ENCODE data around the gene INAFM1.

Gene INAFM1

DNA sequence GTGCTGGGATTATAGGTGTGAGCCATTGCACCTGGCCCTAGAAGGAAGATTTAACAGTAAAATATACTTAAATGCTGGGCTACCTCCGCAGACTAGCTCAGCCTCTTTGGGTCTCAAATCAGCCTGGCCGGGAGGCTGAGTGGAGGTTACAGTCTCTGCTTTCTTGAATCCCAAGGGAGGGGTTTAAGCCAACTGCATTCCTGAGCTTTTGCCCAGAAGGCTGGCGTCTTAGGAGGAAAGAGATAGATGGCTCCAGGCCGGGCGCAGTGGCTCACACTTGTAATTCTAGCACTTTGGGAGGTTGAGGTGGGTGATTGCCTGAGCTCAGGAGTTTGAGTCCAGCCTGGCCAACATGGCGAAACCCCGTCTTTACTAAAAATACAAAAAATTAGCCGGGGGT lies 34.4 kb downstream of the INAFM1 start:
- in situ Hi-C loops (cut with HindIII; ENCODE audit: low sequenced_read_pairs): no loop called here

DNA sequence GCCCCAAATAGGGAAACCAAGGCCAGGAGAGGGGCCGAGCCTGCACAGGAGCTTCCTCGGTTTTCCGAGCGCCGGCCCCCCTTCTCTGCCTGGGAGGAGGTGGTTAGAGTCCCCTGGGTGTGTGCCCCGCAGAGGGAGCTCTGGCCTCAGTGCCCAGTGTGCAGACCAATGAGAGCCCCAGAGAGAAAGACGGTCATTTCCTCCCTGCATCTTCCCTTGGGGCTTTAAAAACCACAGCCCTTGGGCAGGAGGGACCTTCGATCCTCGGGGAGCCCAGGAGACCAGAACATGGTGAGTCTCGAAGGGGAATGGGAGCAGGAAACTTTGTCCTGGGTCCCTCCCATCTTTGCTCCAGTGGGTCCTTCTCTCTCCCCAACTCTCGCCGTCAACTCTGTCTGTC lies 34.9 kb downstream of the INAFM1 start, which contains the start of gene C5AR1:
Gene C5AR1, plus strand, starts transcription at position 254 of the 400 bp plus-strand sequence. Its CDS starts 35 bp downstream, at position 289.
- in situ Hi-C loops (cut with HindIII; ENCODE audit: low sequenced_read_pairs): no loop called here

DNA sequence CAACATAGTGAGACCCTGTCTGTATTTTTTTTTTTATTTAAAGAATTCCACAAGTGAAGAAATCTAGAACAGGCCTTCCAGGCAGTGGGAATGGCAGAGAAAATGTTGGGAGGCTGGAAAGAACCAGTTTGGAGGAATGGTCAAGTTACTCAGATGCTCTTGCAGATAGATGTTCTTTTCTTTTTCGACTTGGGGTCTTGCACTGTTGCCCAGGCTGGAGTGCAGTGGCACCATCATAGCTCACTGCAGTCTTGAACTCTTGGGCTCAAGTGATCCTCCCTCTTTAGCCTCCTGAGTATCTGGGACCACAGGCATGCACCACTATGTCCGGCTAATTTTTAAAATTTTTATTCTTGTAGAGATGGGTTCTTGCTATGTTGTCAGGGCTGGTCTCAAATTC lies 35.6 kb downstream of the INAFM1 start:
- in situ Hi-C loops (cut with HindIII; ENCODE audit: low sequenced_read_pairs): no loop called here

DNA sequence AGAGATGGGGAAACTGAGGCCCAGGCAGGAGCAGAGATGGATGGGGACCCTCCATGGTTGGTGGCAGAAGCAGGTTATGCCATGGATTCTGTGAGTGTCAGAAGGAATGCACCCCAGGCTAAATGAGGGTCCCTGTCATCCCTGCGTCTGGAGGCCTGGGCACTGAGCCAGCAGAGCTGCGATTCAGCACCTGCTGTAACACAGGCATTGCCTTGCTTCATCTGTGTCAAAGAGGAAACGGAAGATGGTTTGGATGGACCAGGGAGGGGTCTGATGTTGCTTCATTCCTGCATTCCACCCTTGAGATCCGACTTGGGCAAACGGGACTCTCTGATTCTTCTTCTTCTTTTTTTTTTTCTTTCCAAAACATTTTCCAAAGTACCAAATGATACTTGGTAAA lies 36.1 kb downstream of the INAFM1 start:
- in situ Hi-C loops (cut with HindIII; ENCODE audit: low sequenced_read_pairs): no loop called here

DNA sequence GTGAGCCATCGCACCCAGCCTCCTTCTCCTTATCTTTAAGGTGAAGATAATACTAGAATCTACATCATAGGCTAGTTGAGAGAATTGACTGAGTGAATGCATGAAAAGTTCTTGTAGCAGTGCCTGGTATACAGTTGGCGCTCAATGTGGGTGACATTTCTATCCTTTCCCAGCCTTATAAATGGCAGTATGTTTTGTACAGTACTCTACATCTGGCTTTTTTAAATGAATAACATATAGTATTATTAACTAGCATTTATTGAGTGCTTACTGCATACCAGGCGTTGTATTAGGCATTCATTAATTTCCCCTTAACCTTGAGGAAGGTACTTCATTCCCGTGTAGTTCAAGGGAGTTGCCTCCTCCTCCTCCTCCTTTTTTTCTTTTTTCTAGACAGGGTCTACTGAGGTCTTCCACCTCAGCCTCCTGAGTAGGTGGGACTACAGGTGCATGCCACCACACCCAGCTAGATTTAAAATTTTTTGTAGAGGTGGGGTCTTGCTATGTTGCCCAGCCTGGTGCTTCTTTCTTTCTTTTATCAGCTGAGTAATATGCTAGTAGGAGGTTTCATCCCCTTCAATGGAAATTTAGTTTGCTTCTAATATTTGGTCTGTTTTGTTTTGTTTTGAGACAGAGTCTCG lies 37.8 kb downstream of the INAFM1 start:
- in situ Hi-C loops (cut with HindIII; ENCODE audit: low sequenced_read_pairs): no loop called here

DNA sequence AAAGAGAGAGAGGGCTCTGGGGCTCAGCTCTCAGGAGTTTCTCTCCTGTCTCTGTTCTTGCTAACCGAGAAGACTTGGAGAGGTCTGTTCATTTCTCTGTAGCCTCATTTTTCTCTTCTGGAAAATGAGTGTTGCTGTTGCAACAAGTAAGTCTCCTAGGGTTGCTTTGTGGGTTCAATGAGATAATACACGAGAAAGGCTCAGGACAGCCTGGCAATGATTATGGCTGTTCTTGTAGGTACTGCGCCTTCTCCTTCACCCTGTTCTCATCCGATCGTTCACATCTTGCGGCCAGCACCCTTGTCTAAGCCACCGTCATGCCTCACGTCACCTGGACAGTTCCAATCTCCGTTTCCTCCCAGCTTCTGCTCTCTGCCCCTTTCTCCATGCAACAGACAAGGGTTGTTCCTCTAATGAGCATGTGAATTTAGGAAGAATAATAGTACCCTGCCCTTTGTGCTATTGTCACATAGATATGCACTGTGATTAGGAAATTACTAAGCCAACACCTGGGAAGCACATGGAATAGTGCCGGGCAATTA lies 39.1 kb downstream of the INAFM1 start:
- in situ Hi-C loops (cut with HindIII; ENCODE audit: low sequenced_read_pairs): no loop called here

DNA sequence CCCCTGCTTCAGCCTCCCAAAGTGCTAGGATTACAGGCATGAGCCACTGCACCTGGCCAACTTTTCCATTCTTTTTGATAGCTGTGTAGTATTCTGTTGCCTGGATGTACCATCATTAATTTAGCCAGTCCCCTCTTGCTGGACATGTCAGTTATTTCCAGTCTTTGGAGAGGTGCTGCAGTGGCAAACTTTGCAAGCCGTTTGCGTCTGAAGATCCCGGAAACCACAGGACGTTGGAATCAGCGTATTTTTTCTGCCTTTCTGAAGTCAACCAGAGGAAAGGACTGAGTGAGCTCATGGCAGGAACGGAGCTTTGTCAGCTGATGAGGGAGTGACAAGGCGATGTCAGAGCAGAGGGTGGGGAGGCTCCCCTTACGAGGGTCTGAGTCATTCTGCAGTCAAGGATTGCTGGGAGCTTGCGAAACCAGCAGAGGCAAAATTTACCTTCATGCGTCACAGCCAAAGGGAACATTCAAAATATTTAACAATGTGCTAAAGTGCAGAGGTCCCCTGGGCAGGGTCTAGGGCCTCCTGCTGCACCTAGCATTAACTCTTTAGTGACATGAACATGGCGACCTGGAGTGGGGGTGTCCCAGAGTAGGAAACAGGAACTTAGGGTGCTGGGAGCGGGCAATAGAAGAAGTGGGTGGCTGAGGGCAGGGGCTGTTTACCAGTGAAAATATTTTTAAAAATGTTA lies 40.6 kb downstream of the INAFM1 start:
- in situ Hi-C loops (cut with HindIII; ENCODE audit: low sequenced_read_pairs): no loop called here

DNA sequence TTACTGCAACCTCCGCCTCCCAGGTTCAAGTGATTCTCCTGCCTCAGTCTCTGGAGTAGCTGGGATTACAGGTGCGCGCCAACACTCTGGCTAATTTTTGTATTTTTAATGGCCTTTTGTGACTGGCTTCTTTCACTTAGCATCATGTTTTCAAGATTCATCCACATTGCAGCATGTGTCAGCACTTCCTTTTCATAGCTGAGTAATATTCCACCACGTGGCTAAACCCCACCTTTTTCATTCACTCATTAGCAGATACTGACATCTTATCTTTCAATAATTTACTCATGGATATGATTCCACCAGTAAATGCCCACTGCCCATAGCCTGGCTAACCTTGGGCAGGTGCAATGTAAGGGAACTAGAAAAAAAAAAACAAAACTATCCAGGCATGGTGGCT lies 41.8 kb downstream of the INAFM1 start:
- in situ Hi-C loops (cut with HindIII; ENCODE audit: low sequenced_read_pairs): no loop called here

DNA sequence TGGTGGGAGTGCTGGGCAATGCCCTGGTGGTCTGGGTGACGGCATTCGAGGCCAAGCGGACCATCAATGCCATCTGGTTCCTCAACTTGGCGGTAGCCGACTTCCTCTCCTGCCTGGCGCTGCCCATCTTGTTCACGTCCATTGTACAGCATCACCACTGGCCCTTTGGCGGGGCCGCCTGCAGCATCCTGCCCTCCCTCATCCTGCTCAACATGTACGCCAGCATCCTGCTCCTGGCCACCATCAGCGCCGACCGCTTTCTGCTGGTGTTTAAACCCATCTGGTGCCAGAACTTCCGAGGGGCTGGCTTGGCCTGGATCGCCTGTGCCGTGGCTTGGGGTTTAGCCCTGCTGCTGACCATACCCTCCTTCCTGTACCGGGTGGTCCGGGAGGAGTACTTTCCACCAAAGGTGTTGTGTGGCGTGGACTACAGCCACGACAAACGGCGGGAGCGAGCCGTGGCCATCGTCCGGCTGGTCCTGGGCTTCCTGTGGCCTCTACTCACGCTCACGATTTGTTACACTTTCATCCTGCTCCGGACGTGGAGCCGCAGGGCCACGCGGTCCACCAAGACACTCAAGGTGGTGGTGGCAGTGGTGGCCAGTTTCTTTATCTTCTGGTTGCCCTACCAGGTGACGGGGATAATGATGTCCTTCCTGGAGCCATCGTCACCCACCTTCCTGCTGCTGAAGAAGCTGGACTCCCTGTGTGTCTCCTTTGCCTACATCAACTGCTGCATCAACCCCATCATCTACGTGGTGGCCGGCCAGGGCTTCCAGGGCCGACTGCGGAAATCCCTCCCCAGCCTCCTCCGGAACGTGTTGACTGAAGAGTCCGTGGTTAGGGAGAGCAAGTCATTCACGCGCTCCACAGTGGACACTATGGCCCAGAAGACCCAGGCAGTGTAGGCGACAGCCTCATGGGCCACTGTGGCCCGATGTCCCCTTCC lies 45.5 kb downstream of the INAFM1 start:
- in situ Hi-C loops (cut with HindIII; ENCODE audit: low sequenced_read_pairs): no loop called here

DNA sequence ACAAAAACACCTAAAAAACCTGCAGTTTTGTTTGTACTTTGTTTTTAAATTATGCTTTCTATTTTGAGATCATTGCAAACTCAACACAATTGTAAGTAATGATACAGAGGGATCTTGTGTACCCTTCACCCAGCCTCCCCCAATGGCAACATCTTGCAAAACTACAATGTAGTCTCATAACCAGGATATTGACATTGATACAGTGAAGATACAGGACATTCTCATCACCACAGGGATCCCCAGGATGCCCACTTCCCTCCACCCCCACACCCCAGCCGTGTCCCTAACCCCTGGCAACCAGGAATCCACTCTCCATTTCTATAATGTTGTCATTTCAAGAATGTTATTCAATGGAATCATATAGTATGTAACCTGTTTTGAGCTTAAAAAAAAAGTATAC lies 46.9 kb downstream of the INAFM1 start:
- in situ Hi-C loops (cut with HindIII; ENCODE audit: low sequenced_read_pairs): no loop called here

DNA sequence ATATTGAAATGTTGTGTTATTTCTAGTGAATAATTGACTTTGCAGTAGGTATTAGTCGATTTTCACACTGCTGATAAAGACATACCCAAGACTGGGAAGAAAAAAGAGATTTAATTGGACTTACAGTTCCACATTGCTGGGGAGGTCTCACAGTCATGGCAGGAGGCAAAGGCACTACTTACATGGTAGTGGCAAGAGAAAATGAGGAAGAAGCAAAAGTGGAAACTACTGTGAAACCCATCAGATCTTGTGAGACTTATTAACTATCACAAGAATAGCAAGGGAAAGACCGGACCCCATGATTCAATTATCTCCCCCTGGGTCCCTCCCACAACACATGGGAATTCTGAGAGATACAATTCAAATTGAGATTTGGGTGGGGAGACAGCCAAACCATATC lies 47.4 kb downstream of the INAFM1 start:
- in situ Hi-C loops (cut with HindIII; ENCODE audit: low sequenced_read_pairs): no loop called here

DNA sequence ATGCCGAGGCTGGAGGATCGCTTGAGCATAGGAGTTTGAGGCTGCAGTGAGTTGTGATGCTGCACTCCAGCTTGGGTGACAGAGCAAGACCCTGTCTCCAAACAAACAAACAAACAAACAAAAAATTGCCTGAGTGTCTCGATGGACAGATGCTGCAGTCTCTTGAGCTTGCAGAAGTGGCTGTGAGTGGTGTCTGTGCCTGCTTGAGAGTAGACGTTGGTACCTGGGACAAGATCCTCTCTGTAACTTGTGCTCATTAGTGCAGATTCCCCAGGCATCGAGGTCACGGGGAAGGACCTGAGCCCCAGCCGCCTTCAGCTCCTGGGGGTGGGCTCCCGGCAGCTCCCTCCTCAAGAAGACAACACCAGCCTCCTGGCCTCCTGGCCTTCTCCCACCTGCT lies 48.7 kb downstream of the INAFM1 start:
- in situ Hi-C loops (cut with HindIII; ENCODE audit: low sequenced_read_pairs): no loop called here

DNA sequence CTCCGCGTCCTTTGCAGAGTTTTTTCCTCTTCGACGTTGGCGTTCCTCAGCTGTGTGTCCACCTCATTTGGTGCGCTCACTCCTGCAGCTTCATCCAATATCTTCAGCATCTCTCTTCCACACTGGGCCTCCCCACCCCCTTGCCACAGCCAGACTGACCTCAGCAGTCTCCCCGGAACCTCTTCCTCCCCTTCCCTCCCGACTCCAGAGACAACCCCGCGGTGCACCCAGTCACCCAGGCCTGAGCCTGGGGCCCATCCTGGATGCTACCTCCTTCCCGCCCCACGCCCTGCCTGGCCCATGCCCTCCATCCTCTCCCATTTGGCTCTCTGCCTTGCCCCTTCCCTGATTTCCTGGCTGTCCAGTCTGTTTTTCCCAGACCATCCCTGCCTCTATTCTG lies 49.2 kb downstream of the INAFM1 start:
- in situ Hi-C loops (cut with HindIII; ENCODE audit: low sequenced_read_pairs): no loop called here

DNA sequence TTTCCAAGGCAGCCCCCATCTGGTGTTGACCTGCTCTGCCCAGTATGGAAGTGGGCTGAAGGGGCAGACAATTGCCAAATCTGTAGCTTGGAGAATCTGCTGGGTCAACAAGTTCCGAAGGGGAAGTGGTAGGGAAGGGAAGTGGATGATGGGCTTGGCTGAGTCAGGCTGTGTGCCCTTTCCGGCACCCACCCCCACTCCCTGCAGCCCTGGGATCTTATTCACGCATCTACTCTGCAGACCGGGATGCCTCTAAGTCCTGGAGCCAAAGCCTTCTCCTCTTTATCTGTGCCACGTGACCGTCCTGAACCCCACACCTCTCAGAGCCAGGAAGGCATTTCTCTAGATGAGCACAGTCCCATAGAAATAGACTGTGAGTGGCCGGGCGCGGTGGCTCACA lies 49.8 kb downstream of the INAFM1 start:
- in situ Hi-C loops (cut with HindIII; ENCODE audit: low sequenced_read_pairs): no loop called here

Data from DLD1 (cell line).